SU-DHL-6 (cell line): ENCODE measurements around the gene ZFYVE9.
A peak's percentile ranks its signal among the peaks of the same experiment; 100 is the strongest.

Experiments
- H2AFZ ChIP-seq: fragments of 200-600 bp; sonication (generic); 2 replicates; pipeline ENCODE4 v1.6.1; 2014; ENCODE audit warnings: low read depth, mild to moderate bottlenecking, moderate library complexity, mixed read lengths, antibody characterized with exemption, low read length; ENCODE audit not compliant: severe bottlenecking
- H3F3A ChIP-seq: fragments of 200-600 bp; shearing (Covaris generic); 2 replicates; pipeline ENCODE4 v1.6.0; 2016; ENCODE audit warnings: antibody characterized with exemption, mild to moderate bottlenecking; ENCODE audit not compliant: insufficient read depth
- H3K27ac ChIP-seq: fragments of 200-600 bp; sonication (generic); 2 replicates; pipeline ENCODE4 v1.5.1; 2016; ENCODE audit warnings: low read depth, mild to moderate bottlenecking, low read length, moderate library complexity, mixed read lengths
- H3K27me3 ChIP-seq: fragments of 200-600 bp; sonication (generic), shearing (Covaris generic); 2 replicates; pipeline ENCODE4 v1.6.0; 2014; ENCODE audit warnings: mild to moderate bottlenecking, low read length
- H3K36me3 ChIP-seq: fragments of 200-600 bp; sonication (generic); 2 replicates; pipeline ENCODE4 v1.6.1; 2014; ENCODE audit warnings: mild to moderate bottlenecking, low read length, mixed read lengths
- H3K4me2 ChIP-seq: fragments of 300-600, 200-600 bp; shearing (Covaris generic), sonication (generic); 2 replicates; pipeline ENCODE4 v1.6.0; 2014; ENCODE audit warnings: low read length, low read depth, mild to moderate bottlenecking; ENCODE audit not compliant: poor library complexity, severe bottlenecking
- H3K4me3 ChIP-seq: fragments of 200-600 bp; sonication (generic); 2 replicates; pipeline ENCODE4 v1.5.1; 2014; ENCODE audit warnings: antibody characterized with exemption, low read length, mild to moderate bottlenecking, mixed read lengths; ENCODE audit not compliant: insufficient read depth, poor library complexity, severe bottlenecking
- H3K79me2 ChIP-seq: fragments of 200-600 bp; sonication (generic); 2 replicates; pipeline ENCODE4 v1.6.1; 2014; ENCODE audit warnings: mild to moderate bottlenecking, low read length, moderate library complexity; ENCODE audit not compliant: insufficient read depth
- H3K9ac ChIP-seq: fragments of 200-600 bp; sonication (generic); 2 replicates; pipeline ENCODE4 v1.7.0; 2014; ENCODE audit warnings: mild to moderate bottlenecking, low read length
- H3K9me2 ChIP-seq: fragments of 200-600 bp; sonication (generic); replicated peaks from 2 replicates; pipeline ENCODE4 v1.6.1; 2014; ENCODE audit warnings: low read length; ENCODE audit not compliant: insufficient read depth
- H3K9me3 ChIP-seq: fragments of 200-600 bp; sonication (generic); 2 replicates; pipeline ENCODE4 v1.6.1; 2014; ENCODE audit warnings: low read length, mixed read lengths; ENCODE audit not compliant: insufficient read depth
- H4K20me1 ChIP-seq: fragments of 200-600 bp; sonication (generic); 2 replicates; pipeline ENCODE4 v1.6.1; 2014; ENCODE audit warnings: low read depth, mild to moderate bottlenecking, antibody characterized with exemption, low read length, moderate library complexity, mixed read lengths
- CTCF ChIP-seq: fragments of 200-600 bp; sonication (generic); IDR thresholded peaks from one replicate; pipeline ENCODE4 v1.5.1; 2017; ENCODE audit warnings: antibody characterized with exemption, mild to moderate bottlenecking, low read length, moderate library complexity; ENCODE audit not compliant: insufficient read depth, poor library complexity, severe bottlenecking
- EZH2phosphoT487 ChIP-seq: fragments of 200-600 bp; sonication (generic), shearing (Covaris generic); conservative IDR thresholded peaks from 2 replicates; pipeline ENCODE4 v1.6.1; 2018; ENCODE audit warnings: mild to moderate bottlenecking, antibody characterized with exemption, low read length, moderate library complexity, mixed read lengths

The ZFYVE9 gene

DNA sequence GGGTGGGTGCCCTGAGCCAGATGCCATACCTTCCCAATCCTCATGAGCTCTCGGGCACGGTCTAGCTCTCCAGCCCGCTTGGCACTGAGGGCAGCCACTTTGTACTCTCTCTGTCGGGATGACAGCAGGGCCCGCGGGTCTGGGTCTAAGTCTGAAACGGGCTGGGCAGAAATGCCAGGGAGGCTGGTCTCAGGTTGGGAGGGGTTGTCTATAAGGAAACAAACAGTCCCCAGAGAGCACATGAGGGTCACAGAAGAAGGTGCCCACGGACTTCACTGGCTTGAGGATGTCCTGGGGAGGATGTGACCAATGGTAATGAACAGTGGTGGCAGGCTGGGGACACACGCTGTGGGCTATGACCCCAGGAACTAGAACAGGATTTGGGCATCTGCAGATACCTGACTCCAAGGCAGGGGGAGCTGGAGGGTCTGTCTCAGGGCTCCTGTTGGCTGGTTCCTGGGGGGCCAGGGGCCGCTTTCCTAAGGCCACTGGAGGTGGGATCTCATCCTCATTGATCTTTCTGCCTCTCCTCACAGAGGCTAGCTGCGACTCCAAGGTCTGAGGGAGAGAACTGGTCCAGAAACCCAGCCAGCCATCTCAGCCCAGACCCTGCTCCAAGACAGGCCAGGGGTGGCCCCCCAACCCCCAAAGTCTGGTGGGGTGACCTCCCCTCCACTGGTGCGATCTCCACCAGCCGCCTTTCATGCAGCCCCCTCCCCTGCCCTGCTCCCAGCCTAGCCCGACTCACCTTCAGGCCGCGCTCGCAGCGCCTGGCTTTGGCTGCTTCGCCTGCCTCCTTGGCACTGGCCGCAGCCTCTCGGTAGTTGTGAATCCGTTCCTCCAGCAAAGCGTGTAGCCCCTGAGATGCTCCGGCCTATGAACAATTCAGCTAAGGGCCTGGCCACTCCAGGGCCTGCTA, 218.0 kb downstream of the ZFYVE9 start:
- Histone ChIP-seq H2AFZ (no peak overlapping the region), H3K9me3 (no peaks in the 10 kb centered on the region), H3K79me2 (peaks cover 10% of the 10 kb centered on the region), H3K4me2 (no peak overlapping the region), H3K27ac (no peak overlapping the region), H4K20me1 (no peaks in the 10 kb centered on the region), H3K9me2 (no peaks in the 10 kb centered on the region), H3K4me3 (no peak overlapping the region), H3K9ac (no peak overlapping the region), H3F3A (no peaks in the 10 kb centered on the region), H3K27me3 (no peaks in the 10 kb centered on the region), H3K36me3 (no peaks in the 10 kb centered on the region)
- no peak for TF ChIP-seq CTCF
- no peak for TF ChIP-seq EZH2phosphoT487

- H3K9me3 ChIP-seq = no peaks in the 10 kb centered on the region
- H2AFZ ChIP-seq = no peak overlapping the region
- H3K36me3 ChIP-seq = no peaks in the 10 kb centered on the region
- no peak for TF ChIP-seq EZH2phosphoT487
- TF ChIP-seq CTCF = no peak
- H4K20me1 ChIP-seq = no peaks in the 10 kb centered on the region
- H3K9ac ChIP-seq = no peak overlapping the region
- H3K27ac ChIP-seq = no peak overlapping the region
- H3K9me2 ChIP-seq = no peaks in the 10 kb centered on the region
- no peaks in the 10 kb centered on the region for H3F3A ChIP-seq
- H3K4me2 ChIP-seq = no peak overlapping the region
- H3K79me2 ChIP-seq = peaks cover 16% of the 10 kb centered on the region
- H3K27me3 ChIP-seq = no peaks in the 10 kb centered on the region
- no peak overlapping the region for H3K4me3 ChIP-seq
Observed at GRCh38 chr1:52360595-52360968, 218.7 kb downstream of the ZFYVE9 start.

DNA sequence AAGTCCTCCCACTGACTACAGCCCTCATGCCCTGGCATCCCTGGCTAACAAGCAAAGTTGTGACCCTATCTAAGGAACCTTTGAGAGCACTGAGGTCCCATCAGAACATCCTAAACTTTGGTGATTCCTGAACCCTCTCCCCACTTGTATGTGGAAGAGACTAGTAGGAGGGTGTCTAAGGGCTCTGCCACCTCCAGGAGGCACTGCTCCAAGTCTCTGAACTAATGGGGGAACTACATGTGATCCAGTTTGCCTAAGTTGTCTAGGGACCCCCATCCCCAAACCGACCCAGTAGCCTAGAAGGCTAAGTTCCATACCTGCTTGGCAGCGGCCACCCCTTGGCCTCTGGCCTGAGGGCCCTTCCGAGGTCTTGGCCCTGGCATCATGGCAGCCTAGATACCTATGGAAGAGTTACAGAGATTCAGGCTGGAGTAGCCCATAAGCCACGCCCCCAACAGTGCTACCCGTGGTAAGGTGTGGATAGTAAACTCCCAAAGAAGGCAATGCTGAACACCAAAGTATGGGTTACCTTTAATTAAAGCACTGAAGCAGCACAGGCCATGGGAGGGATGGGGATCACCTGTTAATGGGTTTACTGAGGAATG, 222.4 kb downstream of the ZFYVE9 start:
- H3K27me3 ChIP-seq = no peaks in the 10 kb centered on the region
- no peaks in the 10 kb centered on the region for H3K9me2 ChIP-seq
- no peak overlapping the region for H2AFZ ChIP-seq
- no peak overlapping the region for H3K4me3 ChIP-seq
- H3K9ac ChIP-seq = peak overlapping the region; percentile 81; the same call in 1 of the 2 replicates
- H3F3A ChIP-seq = peaks cover 13% of the 10 kb centered on the region
- H3K4me2 ChIP-seq = peak overlapping the region; percentile 88
- H3K9me3 ChIP-seq = no peaks in the 10 kb centered on the region
- no peak overlapping the region for H3K27ac ChIP-seq
- H4K20me1 ChIP-seq = no peaks in the 10 kb centered on the region
- TF ChIP-seq CTCF (no peak), EZH2phosphoT487 (no peak)
- H3K79me2 ChIP-seq = peaks cover 16% of the 10 kb centered on the region
- H3K36me3 ChIP-seq = no peaks in the 10 kb centered on the region
